GM21576 (cell line): Measurements from ENCODE around the gene GMFB.

Experiments used
- ATAC-seq: cut with Tn5 transposase; IDR thresholded peaks from one replicate; pipeline ENCODE4 v1.9.1; 2021; ENCODE audit warnings: mild to moderate bottlenecking, moderate library complexity; ENCODE audit not compliant: unreplicated experiment

GMFB gene

DNA sequence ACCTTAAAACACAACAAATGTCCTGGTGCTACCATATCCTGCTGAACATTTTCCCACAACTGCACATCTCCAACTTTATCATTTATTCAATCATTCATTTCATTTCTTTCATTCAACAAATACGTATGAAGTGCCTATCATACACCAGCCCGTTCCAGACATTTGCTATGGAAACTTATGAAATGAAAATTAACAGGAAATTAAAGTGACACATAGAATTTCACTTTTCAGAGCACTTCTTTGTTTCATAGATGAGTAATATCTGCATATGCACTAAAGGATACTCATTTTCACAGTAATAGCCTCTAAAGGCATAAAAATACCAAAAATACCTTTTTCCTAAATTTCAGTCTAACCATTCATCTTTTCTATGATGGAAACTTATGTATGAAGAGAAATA lies 60.3 kb downstream of the GMFB start:
- ATAC-seq = no peak

DNA sequence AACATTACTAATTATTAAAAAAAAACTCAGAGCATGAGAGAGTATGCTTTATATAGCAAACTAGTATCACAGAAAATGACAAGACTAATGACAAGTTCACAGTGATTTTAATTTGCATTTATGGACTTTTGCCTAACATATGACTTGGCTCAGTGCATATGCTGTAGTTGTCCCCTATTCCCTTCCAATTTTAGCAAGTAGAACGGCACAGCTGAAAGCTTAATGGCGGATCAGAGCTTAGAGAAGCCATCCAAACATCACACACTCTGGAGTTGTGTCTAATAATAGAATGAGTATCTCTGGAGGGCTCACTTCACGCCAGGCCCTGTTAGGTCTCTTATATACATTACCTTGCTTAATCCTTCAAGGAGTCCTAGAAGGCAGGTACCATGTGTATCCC lies 60.9 kb downstream of the GMFB start:
- ATAC-seq = no peak

DNA sequence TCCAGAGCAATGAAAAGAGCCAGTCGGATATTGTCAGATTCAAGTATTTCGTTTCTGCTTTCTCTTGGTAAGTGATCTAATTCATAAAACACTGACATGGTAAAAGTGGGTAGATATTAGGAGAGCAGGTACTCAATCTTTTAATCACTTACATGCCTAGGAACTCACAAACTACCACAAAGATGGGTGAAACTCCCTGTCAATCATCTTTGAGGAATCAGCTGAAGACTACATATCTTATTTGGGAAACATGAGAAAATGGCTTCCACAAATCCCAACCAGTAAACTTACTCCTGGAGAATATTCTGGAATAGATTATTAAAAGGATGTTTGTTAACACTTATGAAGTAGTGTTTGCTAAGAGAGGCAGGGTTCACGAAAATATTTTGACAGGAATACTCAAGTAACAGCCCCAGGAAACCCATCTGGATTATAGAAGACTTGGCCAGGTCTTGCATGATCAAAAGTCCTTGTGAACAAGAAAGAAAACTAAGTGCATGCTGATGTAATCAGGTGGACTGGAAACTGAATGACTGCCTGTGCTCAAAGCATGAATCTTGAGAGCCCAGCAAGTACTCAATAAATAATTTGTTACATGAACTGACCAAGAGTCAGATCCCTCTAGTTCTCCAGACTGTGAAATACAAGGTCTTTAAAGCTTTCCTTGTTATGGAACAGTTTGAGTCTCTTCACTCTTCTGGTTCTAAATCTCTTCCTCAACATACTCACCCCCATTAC lies 63.1 kb downstream of the GMFB start:
- no peak for ATAC-seq

DNA sequence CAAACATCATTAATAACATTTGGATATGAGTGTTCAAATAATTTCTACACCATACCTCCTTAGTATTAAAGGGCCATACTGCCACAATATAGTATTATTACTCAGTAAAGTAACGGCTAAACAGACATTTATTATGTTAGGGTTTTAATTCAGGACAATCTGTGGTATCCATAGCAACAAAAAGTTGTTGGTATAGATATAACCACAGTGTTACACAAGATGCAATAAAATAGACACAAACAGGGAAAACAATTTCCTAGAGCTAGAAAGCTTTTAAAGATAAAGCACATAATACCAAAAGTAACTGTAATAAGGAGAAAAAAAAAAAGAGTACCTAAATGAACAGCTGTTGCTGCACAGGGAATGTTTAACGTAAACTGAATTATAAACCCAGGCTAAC lies 63.7 kb downstream of the GMFB start:
- ATAC-seq = no peak
